Liver (tissue), 9 donors: ENCODE data around the gene CNNM2. TPM values are rescaled to one million over a fixed set of nuclear protein-coding genes. Genes with fewer than 3 reads are reported as not detected.

ENCODE experiments used
- DNase-seq: peaks from one replicate; pipeline ENCODE4 v3.0.0-alpha.2; 2017; ENCODE audit warnings: low spot score
- H3K27ac ChIP-seq, 2 donors: one replicate each; pipeline ENCODE4 v1.7.0; 2013; ENCODE audit warnings: inconsistent platforms in 2 of 2, low read length in 2 of 2, control low read depth in 1 of 2, low read depth in 1 of 2, mild to moderate bottlenecking in 1 of 2
- H3K27me3 ChIP-seq, 4 donors: one replicate each; pipeline versions ENCODE4 v1.6.1 to v1.7.0; 2013; ENCODE audit warnings: low read length in 3 of 4, inconsistent platforms in 1 of 4, mild to moderate bottlenecking in 1 of 4, moderate library complexity in 1 of 4; ENCODE audit not compliant: control insufficient read depth in 4 of 4, insufficient read depth in 4 of 4
- H3K36me3 ChIP-seq, 4 donors: one replicate each; pipeline versions ENCODE4 v1.6.1 to v1.7.0; 2013; ENCODE audit warnings: low read length in 3 of 4, mild to moderate bottlenecking in 3 of 4, low read depth in 1 of 4, moderate library complexity in 1 of 4; ENCODE audit not compliant: control insufficient read depth in 4 of 4, insufficient read depth in 3 of 4
- H3K4me1 ChIP-seq, 4 donors: one replicate each; pipeline versions ENCODE4 v1.6.1 to v1.7.0; 2013; ENCODE audit warnings: low read length in 3 of 4, mild to moderate bottlenecking in 3 of 4, moderate library complexity in 1 of 4; ENCODE audit not compliant: control insufficient read depth in 4 of 4, insufficient read depth in 4 of 4
- H3K4me3 ChIP-seq, 3 donors: one replicate each; pipeline versions ENCODE4 v1.6.1 to v1.7.0; 2013; ENCODE audit warnings: low read length in 3 of 3, control low read depth in 1 of 3, low read depth in 1 of 3, mild to moderate bottlenecking in 1 of 3
- H3K9ac ChIP-seq, 2 donors: one replicate each; pipeline ENCODE4 v1.7.0; 2013; ENCODE audit warnings: low read length in 2 of 2, mild to moderate bottlenecking in 2 of 2, moderate library complexity in 2 of 2, control low read depth in 1 of 2, low read depth in 1 of 2
- H3K9me3 ChIP-seq, 4 donors: one replicate each; pipeline versions ENCODE4 v1.6.1 to v1.7.0; 2013; ENCODE audit warnings: low read length in 3 of 4; ENCODE audit not compliant: control insufficient read depth in 4 of 4
- EGR1 ChIP-seq, 2 donors: IDR thresholded peaks; 2 replicates each; pipeline ENCODE4 v1.6.1; 2016 to 2018; ENCODE audit warnings: antibody characterized with exemption in 2 of 2, low read depth in 2 of 2
- FOXA1 ChIP-seq: IDR thresholded peaks from 2 replicates; pipeline ENCODE4 v1.6.1; 2016; ENCODE audit warnings: antibody characterized with exemption
- FOXA2 ChIP-seq: IDR thresholded peaks from 2 replicates; pipeline ENCODE4 v1.6.1; 2016; ENCODE audit warnings: antibody characterized with exemption
- GABPA ChIP-seq, 2 donors: IDR thresholded peaks in 1 of 2; conservative IDR thresholded peaks in 1 of 2; 2 replicates each; pipeline ENCODE4 v1.6.1; 2016; ENCODE audit warnings: antibody characterized with exemption in 2 of 2, mild to moderate bottlenecking in 1 of 2, moderate library complexity in 1 of 2
- HNF4A ChIP-seq, 2 donors: conservative IDR thresholded peaks; 2 replicates each; pipeline ENCODE4 v1.6.1; 2016; ENCODE audit warnings: antibody characterized with exemption in 2 of 2, mild to moderate bottlenecking in 2 of 2
- HNF4G ChIP-seq: IDR thresholded peaks from 2 replicates; pipeline ENCODE4 v1.6.1; 2016; ENCODE audit warnings: antibody characterized with exemption
- JUND ChIP-seq, 2 donors: IDR thresholded peaks; 2 replicates each; pipeline ENCODE4 v1.6.1; 2016; ENCODE audit warnings: antibody characterized with exemption in 2 of 2
- MAX ChIP-seq: IDR thresholded peaks from 2 replicates; pipeline ENCODE4 v1.6.1; 2016; ENCODE audit warnings: antibody characterized with exemption
- NR2F2 ChIP-seq: IDR thresholded peaks from 2 replicates; pipeline ENCODE4 v1.6.1; 2016; ENCODE audit warnings: antibody characterized with exemption
- RAD21 ChIP-seq, 2 donors: IDR thresholded peaks; 2 replicates each; pipeline ENCODE4 v1.6.1; 2016; ENCODE audit warnings: antibody characterized with exemption in 2 of 2, mild to moderate bottlenecking in 2 of 2
- RXRA ChIP-seq, 2 donors: IDR thresholded peaks; 2 replicates each; pipeline ENCODE4 v1.6.1; 2017 to 2018; ENCODE audit warnings: antibody characterized with exemption in 2 of 2, mild to moderate bottlenecking in 1 of 2
- SP1 ChIP-seq: IDR thresholded peaks from 2 replicates; pipeline ENCODE4 v1.6.1; 2018; ENCODE audit warnings: antibody characterized with exemption, mild to moderate bottlenecking
- YY1 ChIP-seq: IDR thresholded peaks from 2 replicates; pipeline ENCODE4 v1.6.1; 2016; ENCODE audit warnings: antibody characterized with exemption, mild to moderate bottlenecking
- WGBS: extraction: QIAGEN DNeasy Blood & Tissue Kit; methylation state at CpG from one replicate; pipeline ENCODE4 v1.1.7; 2013; 5-methylcytosine and 5-hydroxymethylcytosine counted together
- polyA plus RNA-seq, 2 donors: library from polyadenylated mRNA; stranded (reverse) in 1 of 2; unstranded in 1 of 2; fragments of 200-250 nt in 1 of 2; fragments of >200 nt in 1 of 2; fragmentation: Nextera tagmentation in 1 of 2; extraction: Ambion mirVana in 1 of 2; gene quantifications; one replicate each; pipeline versions ENCODE4 v1.2.1 to v1.2.3, GENCODE V29; 2013 to 2015
- total RNA-seq, 2 donors: library from RNA; depleted of rRNA; stranded (reverse); fragments of >200 nt; gene quantifications; one replicate each; pipeline ENCODE4 v1.2.3, GENCODE V29; 2014
- TF ChIP-seq, protein P1 (sequence below): IDR thresholded peaks from 2 replicates; pipeline ENCODE4 v1.6.1; 2016; ENCODE audit warnings: antibody characterized with exemption
- TF ChIP-seq, protein P2 (sequence below): IDR thresholded peaks from 2 replicates; pipeline ENCODE4 v1.6.1; 2016; ENCODE audit warnings: antibody characterized with exemption, mild to moderate bottlenecking
- TF ChIP-seq, protein P3 (sequence below): IDR thresholded peaks from 2 replicates; pipeline ENCODE4 v1.6.1; 2016; ENCODE audit warnings: antibody characterized with exemption
- TF ChIP-seq, protein P4 (sequence below): fragments of 150-350 bp; IDR thresholded peaks from 2 replicates; pipeline ENCODE4 v1.5.1; 2017; ENCODE audit warnings: improper control_type of control experiment, low read depth, low read length; ENCODE audit not compliant: missing input control
- donor health status: healthy.
- donor health status: healthy.
- donor health status: healthy.
- donor health status: healthy.
- donor health status: healthy.

CNNM2 gene
- total and polyA plus RNA-seq, 4 donors = 2.0 to 10.8 (median 6.9) TPM

- Histone ChIP-seq H3K9me3 (no peaks in the 10 kb centered on the region), H3K9ac (no peak overlapping the region), H3K27ac (no peak overlapping the region), H3K4me3 (no peak overlapping the region), H3K4me1 (peaks cover 3 to 31% (median 16%) of the 10 kb centered on the region in 4 donors), H3K36me3 (no peaks in the 10 kb centered on the region), H3K27me3 (no peaks in the 10 kb centered on the region)
- WGBS = 91% methylated on average over 4 of the region's 4 CpGs
- TF ChIP-seq RAD21 (IDR thresholded peaks at IDR 0.05) = no peak
- no peak for TF ChIP-seq GABPA (IDR thresholded peaks at IDR 0.05 in 1 of 2, conservative IDR thresholded peaks at IDR 0.05 in 1 of 2)
- no peak for TF ChIP-seq NR2F2
- no peak for TF ChIP-seq HNF4G
- DNase-seq = no peak
These were observed 45.9 kb upstream of the CNNM2 start for GRCh38 chr10:102872163-102872562.

DNA sequence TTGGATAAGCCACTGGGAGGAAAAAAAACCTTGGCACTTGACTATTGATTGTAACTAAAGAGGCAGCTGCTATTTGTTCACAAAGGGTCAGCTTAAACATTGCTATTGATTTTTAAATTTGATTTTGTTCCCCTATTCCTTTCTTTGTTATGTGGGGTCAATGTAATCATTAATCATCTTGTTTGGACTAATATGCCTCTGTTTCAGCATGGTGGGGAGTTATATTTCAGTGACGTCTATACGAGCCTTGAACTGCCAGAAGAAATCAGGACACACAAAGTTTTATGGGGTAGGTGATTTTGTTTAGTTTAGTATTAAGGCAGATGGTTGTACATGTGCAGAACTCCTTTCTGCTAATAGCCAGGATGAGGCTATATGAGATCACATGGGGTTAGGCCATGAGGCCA is 41.3 kb upstream of the CNNM2 start:
- no peak overlapping the region for H3K4me3 ChIP-seq
- H3K4me1 ChIP-seq = peaks cover 3 to 13% (median 8%) of the 10 kb centered on the region in 4 donors
- no peaks in the 10 kb centered on the region for H3K27me3 ChIP-seq
- H3K9me3 ChIP-seq = no peaks in the 10 kb centered on the region
- H3K36me3 ChIP-seq = peaks cover 0 to 4% (median 0%) of the 10 kb centered on the region in 4 donors
- H3K9ac ChIP-seq = no peak overlapping the region
- TF ChIP-seq EGR1 (IDR thresholded peaks at IDR 0.05; ENCODE audit: low read depth in 2 of 2) = no peak
- peak in 1 of 2 donors; percentile 12 for TF ChIP-seq JUND (IDR thresholded peaks at IDR 0.05)
- TF ChIP-seq NR2F2 = no peak
- peak; percentile 11 for TF ChIP-seq MAX
- peak; percentile 68 for TF ChIP-seq SP1
- TF ChIP-seq, protein P1, sequence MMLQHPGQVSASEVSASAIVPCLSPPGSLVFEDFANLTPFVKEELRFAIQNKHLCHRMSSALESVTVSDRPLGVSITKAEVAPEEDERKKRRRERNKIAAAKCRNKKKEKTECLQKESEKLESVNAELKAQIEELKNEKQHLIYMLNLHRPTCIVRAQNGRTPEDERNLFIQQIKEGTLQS = no peak
- TF ChIP-seq RXRA (IDR thresholded peaks at IDR 0.05) = peak; percentile 60 to 79
- TF ChIP-seq FOXA1 = no peak
- TF ChIP-seq, protein P2, sequence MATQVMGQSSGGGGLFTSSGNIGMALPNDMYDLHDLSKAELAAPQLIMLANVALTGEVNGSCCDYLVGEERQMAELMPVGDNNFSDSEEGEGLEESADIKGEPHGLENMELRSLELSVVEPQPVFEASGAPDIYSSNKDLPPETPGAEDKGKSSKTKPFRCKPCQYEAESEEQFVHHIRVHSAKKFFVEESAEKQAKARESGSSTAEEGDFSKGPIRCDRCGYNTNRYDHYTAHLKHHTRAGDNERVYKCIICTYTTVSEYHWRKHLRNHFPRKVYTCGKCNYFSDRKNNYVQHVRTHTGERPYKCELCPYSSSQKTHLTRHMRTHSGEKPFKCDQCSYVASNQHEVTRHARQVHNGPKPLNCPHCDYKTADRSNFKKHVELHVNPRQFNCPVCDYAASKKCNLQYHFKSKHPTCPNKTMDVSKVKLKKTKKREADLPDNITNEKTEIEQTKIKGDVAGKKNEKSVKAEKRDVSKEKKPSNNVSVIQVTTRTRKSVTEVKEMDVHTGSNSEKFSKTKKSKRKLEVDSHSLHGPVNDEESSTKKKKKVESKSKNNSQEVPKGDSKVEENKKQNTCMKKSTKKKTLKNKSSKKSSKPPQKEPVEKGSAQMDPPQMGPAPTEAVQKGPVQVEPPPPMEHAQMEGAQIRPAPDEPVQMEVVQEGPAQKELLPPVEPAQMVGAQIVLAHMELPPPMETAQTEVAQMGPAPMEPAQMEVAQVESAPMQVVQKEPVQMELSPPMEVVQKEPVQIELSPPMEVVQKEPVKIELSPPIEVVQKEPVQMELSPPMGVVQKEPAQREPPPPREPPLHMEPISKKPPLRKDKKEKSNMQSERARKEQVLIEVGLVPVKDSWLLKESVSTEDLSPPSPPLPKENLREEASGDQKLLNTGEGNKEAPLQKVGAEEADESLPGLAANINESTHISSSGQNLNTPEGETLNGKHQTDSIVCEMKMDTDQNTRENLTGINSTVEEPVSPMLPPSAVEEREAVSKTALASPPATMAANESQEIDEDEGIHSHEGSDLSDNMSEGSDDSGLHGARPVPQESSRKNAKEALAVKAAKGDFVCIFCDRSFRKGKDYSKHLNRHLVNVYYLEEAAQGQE = no peak
- peak in 1 of 2 donors; percentile 10 for TF ChIP-seq GABPA (IDR thresholded peaks at IDR 0.05 in 1 of 2, conservative IDR thresholded peaks at IDR 0.05 in 1 of 2)
- peak; percentile 55 to 71 for TF ChIP-seq HNF4A (conservative IDR thresholded peaks at IDR 0.05)
- TF ChIP-seq, protein P3, sequence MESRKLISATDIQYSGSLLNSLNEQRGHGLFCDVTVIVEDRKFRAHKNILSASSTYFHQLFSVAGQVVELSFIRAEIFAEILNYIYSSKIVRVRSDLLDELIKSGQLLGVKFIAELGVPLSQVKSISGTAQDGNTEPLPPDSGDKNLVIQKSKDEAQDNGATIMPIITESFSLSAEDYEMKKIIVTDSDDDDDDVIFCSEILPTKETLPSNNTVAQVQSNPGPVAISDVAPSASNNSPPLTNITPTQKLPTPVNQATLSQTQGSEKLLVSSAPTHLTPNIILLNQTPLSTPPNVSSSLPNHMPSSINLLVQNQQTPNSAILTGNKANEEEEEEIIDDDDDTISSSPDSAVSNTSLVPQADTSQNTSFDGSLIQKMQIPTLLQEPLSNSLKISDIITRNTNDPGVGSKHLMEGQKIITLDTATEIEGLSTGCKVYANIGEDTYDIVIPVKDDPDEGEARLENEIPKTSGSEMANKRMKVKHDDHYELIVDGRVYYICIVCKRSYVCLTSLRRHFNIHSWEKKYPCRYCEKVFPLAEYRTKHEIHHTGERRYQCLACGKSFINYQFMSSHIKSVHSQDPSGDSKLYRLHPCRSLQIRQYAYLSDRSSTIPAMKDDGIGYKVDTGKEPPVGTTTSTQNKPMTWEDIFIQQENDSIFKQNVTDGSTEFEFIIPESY = no peak
- TF ChIP-seq FOXA2 = no peak
- peak; percentile 33 for TF ChIP-seq YY1
- TF ChIP-seq HNF4G = peak; percentile 29
- TF ChIP-seq RAD21 (IDR thresholded peaks at IDR 0.05) = peak in 1 of 2 donors; percentile 22
- TF ChIP-seq, protein P4, sequence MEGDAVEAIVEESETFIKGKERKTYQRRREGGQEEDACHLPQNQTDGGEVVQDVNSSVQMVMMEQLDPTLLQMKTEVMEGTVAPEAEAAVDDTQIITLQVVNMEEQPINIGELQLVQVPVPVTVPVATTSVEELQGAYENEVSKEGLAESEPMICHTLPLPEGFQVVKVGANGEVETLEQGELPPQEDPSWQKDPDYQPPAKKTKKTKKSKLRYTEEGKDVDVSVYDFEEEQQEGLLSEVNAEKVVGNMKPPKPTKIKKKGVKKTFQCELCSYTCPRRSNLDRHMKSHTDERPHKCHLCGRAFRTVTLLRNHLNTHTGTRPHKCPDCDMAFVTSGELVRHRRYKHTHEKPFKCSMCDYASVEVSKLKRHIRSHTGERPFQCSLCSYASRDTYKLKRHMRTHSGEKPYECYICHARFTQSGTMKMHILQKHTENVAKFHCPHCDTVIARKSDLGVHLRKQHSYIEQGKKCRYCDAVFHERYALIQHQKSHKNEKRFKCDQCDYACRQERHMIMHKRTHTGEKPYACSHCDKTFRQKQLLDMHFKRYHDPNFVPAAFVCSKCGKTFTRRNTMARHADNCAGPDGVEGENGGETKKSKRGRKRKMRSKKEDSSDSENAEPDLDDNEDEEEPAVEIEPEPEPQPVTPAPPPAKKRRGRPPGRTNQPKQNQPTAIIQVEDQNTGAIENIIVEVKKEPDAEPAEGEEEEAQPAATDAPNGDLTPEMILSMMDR = no peak
- H3K27ac ChIP-seq = no peak overlapping the region
- 38% methylated on average over 2 of the region's 2 CpGs for WGBS
- no peak for DNase-seq
